NCI-H345 treated with DMSO at 0.1 percent for 48 hours (cell line): ENCODE results near the gene SH2D5.
"Not testable (repeated sequence)": the region's sequence is repeated elsewhere in the genome, so short reads cannot be mapped to it uniquely, and the experiment has no call there.

ENCODE experiments used
- DNase-seq: peaks from one replicate; lab custom pipeline; 2025; ENCODE audit not compliant: unreplicated experiment; lab: John Stamatoyannopoulos, UW

Gene SH2D5

DNA sequence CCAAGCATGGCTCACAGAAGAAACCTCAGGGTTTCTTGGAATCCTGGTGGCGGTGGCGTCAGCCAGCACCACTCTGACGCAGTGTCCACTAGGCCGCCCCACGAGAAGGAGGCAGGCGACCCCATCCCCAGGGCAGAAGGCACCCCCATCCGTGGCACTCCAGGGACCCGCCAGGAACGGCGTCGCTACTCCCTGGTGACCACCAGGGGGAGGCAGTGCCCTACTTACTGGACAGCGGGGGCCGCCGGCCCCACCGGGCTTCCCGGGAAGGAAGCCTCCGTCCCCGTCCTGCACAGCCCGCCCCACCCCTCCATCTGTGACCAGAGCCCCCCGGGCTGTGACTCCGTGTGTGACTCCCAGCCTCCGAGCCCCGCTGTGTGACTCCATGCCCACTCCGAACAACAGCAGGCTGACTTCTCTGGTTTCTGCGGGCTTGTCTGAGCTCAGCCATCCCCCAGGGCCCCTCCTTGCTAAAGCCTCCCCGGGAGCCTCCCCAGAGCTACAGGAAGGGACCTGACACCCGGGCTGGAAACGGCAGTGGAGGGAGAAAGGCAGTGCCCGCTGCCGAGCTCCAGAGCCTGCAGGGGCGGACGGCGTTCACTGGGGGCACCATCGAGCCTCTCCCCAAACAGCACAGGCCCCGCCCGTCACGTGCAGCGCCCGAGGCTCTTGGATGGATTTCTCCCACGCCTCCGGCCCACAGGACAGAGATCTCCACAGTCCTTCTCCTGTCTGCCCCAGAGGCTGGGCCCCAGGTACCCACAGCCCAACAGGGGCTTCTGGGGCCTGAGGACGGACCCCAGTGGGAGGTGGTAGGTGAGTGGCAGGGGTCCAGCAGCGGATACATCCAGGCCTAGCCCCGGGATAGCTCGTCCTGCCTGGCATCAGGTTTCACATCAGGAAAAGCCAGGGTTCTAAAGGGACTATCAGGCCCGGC is 35.8 kb downstream of the SH2D5 start:
- peak; percentile 81 for DNase-seq

DNA sequence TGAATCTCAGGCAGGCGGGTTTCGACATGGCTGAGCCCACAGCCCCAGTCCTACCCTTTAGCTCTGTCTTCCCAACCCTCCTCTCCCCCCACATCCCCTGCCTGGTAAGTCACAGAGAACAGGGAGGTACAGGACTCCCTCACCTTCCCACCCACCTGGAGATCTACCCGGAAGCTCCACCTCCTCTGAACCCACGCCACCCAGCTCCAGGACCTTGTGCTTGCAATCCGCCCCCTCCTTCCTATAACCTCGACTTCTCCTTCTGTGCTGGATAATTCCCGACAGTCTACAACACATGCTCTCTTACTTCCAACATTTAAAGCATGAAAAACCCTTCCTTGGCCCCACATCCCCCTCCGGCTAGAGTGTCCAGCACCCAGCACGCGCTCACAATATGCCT is 37.0 kb downstream of the SH2D5 start:
- DNase-seq: no peak

DNA sequence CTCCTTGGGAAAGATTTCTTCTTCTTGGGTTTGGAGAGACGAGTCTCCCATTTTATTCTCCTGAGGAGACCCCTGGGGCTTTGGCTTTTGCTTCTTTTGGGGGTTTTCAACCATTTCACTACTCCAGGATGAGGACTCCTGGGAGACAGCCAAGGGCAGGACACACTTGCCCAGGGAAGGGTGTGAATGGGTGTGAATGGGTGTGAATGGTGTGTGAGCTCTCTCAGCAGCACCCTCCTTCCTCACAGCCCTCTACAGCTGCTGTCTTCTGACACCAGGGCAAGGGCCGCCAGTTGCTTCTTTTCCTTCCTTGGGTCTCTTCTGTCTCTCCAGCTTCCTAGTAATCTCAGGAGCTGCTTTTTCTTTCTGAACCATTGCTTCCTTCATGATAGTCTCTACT is 38.9 kb downstream of the SH2D5 start:
- DNase-seq: no peak

GRCh38 chr1:20691872-20692271 is 40.6 kb downstream of the SH2D5 start:
- no peak for DNase-seq

DNA sequence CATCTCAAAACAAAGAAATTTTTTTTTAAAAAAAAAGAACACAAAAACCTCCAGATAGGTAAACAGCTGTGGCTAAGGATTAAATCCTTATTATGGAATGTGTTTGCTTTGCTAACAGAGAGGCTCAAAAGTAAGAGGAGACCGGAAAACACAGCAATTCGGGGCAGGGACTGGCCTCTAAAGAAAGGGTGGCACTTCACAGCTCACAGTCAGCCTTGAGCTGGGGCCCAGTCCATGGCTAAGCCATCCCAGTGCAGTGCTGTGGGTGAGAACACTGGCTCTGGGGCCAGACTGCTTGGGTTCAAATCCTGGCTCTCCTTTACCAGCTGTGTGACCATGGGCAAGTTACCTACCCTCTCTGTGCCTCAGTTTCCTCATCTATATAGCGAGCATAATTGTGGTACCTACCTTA is 42.9 kb downstream of the SH2D5 start:
- DNase-seq: no peak

- no peak for DNase-seq
These were observed 45.4 kb downstream of the SH2D5 start for GRCh38 chr1:20686883-20687725.

DNA sequence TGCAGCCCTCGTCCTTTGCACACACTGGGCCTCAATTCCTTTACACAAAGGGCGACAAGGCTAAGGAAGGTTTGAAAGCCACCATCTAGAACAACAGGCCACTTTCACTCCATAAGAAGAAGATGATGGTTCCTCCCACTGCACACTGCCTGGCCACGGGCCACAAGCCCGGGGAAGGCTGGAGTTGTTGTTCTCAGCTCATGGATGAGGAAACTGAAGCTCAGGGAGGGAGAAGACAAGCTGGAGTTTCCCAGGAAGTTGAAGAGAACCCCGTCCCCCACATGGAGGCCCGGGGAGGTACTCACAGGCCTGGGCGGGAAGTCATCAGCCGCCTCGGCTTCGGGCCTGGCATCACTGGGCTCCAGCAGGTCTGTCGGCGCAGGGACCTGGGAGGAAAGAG is 46.8 kb downstream of the SH2D5 start:
- no peak for DNase-seq

DNA sequence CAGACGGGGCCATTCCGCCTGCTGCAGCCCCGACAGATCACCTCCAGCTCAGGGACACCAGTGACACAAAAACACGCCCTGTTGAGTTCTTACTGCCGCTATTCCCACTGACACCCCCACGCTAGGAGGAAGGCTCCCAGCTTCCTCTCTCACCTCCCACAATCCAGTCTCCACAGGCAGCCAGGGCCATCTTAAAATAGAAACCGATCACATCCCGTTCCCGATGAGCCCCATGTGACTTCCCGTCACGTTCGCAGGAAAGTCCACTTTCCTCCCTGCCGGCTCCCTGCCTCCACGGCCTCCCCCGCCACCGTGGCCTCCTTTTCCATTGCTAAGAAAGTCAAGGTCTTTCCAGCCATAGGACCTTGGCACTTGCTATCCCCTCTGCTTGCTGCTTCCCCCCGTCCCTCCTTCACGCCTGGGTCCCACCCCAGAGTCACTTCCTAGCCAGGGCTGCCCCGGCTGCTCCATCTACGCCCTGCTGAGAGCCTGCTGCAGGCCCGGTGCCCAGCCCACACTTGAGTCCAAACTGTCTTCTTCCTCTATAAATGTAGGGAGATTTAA is 47.3 kb downstream of the SH2D5 start:
- no peak for DNase-seq

GRCh38 chr1:20684651-20685050 is 47.9 kb downstream of the SH2D5 start:
- DNase-seq: no peak

GRCh38 chr1:20684050-20684620 is 48.4 kb downstream of the SH2D5 start:
- no peak for DNase-seq

- no peak for DNase-seq
These were observed 48.9 kb downstream of the SH2D5 start for GRCh38 chr1:20683614-20684013.

DNA sequence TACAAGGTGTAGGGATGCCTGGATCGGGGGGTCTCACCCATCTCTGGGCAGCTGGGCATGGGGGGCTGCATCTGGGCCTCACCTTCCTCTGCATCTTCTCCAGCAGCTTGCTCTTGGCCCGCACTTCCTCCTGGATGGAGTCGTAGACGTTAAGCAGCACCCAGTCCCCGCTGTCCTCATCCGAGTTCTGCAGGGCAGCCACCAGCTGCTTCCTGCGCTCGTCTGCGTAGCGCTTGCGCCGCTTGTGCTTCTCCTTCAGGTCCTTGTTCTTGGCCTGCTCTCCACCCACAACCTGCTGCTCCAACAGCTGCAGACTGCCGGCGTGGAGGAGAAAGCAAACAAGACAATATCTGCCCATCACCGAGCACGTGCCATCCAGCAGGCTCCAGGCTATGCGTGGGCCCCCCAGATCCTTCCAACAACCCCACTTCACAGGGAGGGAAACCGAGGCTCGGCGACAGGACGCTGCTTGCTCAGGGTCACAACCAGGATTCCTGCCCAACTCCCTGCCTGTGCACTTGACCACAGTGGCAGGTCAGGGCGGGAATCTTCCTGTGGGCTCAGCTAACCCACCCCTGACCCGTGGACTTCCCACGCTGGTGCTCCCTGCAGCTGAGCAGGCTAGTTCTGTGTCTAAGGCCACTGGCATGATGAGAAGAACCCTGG is 49.8 kb downstream of the SH2D5 start:
- DNase-seq: no peak

DNA sequence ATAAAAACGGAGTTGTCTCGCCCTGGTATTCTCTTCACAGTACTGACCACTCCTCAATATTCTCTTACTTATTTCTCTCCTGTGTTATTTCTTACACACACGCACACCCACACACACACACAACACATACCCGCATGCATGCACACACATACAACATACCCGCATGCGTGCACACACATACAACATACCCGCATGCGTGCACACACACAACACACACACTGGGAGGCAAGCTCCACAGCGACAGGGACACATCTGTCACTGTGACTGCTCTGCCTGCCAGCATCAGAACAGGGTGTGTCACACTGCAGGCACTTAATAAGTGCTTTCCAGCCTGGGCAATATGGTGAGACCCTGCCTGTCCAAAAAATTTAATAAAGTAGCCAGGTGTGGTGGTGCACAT is 50.5 kb downstream of the SH2D5 start:
- DNase-seq: no peak

DNA sequence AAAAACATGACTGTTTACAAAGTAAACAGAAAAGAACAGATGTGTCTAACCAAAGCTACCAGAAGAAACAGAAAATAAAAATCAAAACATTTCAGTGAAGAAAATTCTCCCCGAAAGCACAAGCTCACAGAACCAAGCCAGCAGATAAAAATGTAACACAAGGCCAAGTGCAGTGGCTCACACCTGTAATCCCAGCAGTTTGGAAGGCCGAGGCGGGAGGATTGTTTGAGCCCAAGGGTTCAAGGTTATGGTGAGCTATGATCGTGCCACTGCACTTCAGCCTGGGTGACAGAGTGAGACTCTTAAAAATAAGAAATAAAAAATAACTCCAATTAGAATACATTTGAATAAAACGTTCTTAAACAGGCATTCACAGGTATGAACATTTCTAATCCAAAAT is 52.2 kb downstream of the SH2D5 start:
- no peak for DNase-seq

DNA sequence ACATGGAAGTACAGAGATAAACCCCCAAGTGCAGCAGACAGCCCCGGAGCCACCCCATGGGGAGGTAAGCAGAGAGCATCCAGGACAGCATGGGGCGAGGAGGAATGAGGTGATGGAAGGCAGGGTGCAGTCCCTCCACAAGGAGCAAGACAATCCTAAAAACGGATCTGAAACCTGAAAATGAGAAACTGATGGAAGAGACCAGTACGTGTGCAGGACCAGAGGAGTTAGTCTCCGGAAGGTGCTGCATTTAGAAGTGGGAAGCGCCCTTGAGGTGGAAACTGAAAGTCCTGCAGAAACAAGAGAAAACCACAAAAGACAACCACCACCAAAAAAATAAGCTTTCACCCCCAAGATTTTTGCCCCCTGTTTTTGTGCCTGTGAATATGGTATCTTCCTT is 53.9 kb downstream of the SH2D5 start:
- no peak for DNase-seq

DNA sequence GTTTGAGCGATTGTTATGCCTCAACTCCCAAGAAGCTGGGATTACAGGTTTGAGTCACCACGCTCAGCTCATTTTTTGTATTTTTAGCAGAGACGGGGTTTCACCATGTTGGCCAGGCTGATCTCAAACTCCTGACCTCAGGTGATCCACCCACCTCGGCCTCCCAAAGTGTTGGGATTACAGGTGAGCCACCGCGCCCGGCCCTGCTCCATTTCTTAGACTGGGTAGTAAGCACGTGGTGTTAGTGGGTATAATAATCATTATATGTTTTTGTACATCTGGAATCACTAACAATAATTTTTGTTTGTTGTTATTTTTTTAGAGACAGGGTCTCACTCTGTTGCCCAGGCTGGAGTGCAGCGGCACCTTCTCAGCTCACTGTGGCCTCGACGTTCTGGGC is 58.9 kb downstream of the SH2D5 start:
- DNase-seq: not testable (repeated sequence)

DNA sequence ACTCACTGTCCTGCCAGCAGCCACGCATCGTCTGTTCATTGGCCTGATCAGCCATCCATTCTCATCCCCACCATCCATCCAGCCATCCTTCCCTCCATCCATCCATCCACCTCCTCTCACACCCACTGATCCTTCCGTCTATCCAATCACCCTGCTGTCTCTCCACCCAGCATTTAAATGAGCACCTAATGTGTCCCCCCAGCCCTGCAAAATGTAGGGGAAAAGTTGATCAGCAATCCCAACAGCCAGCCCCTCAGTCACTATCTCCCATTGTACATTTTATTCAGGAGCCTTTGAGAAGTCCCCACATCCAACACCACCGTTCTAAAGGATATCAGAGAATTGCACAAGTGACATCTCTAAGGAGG is 60.3 kb downstream of the SH2D5 start:
- DNase-seq: no peak

DNA sequence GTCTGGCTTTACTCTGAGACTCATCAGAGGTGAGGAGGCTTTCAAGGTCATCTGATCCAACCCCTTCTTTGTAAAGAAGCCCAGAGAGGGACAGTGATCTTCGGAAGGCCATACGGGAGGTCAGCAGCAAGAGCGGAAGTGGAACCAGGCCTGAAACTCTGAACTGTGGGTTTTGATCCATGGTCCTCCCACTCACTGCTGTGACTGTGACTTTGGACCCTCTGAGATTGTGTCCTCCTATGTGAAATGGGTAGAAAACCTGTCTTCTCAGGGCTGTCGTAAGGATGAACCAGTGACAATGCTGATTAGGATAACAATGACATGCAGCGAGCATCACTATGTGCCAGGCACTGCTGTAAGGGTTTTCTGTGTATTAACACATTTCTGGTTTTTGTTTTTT is 61.6 kb downstream of the SH2D5 start:
- DNase-seq: no peak
